Kidney (tissue), 14 donors: ENCODE measurements around the gene HES4. TPM values are rescaled to one million over a fixed set of nuclear protein-coding genes. Genes with fewer than 3 reads are reported as not detected.

Source experiments
- DNase-seq, 5 donors: peaks; one replicate each; pipeline ENCODE4 v3.0.0-alpha.2; 2013 to 2020
- FAIRE-seq: peaks from 2 replicates; lab custom pipeline; 2012; peaks lifted over from hg19 to GRCh38; lab: Jason Lieb, UNC
- H3K27ac ChIP-seq, 2 donors: one replicate each; pipeline ENCODE4 v1.7.0; 2013; ENCODE audit warnings: low read depth in 2 of 2, low read length in 2 of 2, inconsistent platforms in 1 of 2
- H3K27me3 ChIP-seq: one replicate; pipeline ENCODE4 v1.7.1; 2013; ENCODE audit warnings: low read length, inconsistent platforms; ENCODE audit not compliant: control insufficient read depth, insufficient read depth
- H3K36me3 ChIP-seq, 3 donors: one replicate each; pipeline versions ENCODE4 v1.7.0 to v1.7.1; 2013; ENCODE audit warnings: low read length in 3 of 3, control low read depth in 1 of 3, inconsistent platforms in 1 of 3; ENCODE audit not compliant: insufficient read depth in 3 of 3, control insufficient read depth in 2 of 3
- H3K4me1 ChIP-seq, 3 donors: one replicate each; pipeline versions ENCODE4 v1.7.0 to v1.7.1; 2013; ENCODE audit warnings: low read length in 3 of 3, inconsistent platforms in 1 of 3, low read depth in 1 of 3; ENCODE audit not compliant: control insufficient read depth in 2 of 3, insufficient read depth in 2 of 3
- H3K4me3 ChIP-seq, 3 donors: one replicate each; pipeline versions ENCODE4 v1.7.0 to v1.8.1; 2013; ENCODE audit warnings: low read length in 3 of 3, control low read depth in 1 of 3, inconsistent platforms in 1 of 3
- H3K9ac ChIP-seq, 3 donors: one replicate each; pipeline versions ENCODE4 v1.7.0 to v1.7.1; 2013; ENCODE audit warnings: low read length in 3 of 3, control low read depth in 1 of 3, inconsistent platforms in 1 of 3
- H3K9me3 ChIP-seq, 3 donors: one replicate each; pipeline versions ENCODE4 v1.7.0 to v1.7.1; 2013; ENCODE audit warnings: low read length in 3 of 3, control low read depth in 1 of 3, inconsistent platforms in 1 of 3; ENCODE audit not compliant: control insufficient read depth in 2 of 3, insufficient read depth in 1 of 3
- intact Hi-C: fragments of 100-400 bp; cut with DNase I; formaldehyde crosslinking; loops from one replicate; pipeline ENCODE4 v1.11.1; 2022
- polyA plus RNA-seq: library from polyadenylated mRNA; stranded (reverse); fragments of 350-450 nt; fragmentation: Illumina TruSeq; extraction: RNeasy Lipid Tissue Mini Kit (QIAGEN cat#74804); gene quantifications from one replicate; pipeline ENCODE4 v1.2.3, GENCODE V29; 2014; ENCODE audit warnings: low read depth, low replicate concordance; ENCODE audit not compliant: insufficient read depth
- total RNA-seq: library from RNA; stranded (reverse); fragmentation: NEBNext Ultra II Directional; extraction: Animal tissue kit (Norgen Biotek cat#: 25700); gene quantifications from one replicate; pipeline ENCODE4 v1.2.1, GENCODE V29; 2021
- TF ChIP-seq, protein P1 (sequence below): IDR thresholded peaks from 3 replicates; pipeline ENCODE4 v1.5.1; 2012; ENCODE audit warnings: mild to moderate bottlenecking, moderate library complexity, borderline replicate concordance; ENCODE audit not compliant: insufficient read depth; ENCODE audit errors: extremely low read depth
- donor health status: control.
- donor health status: control.
- donor health status: control.
- donor health status: control.
- donor health status: control.
- donor health status: DM: yes; HTN: yes; CAD: no.
- donor health status: Normal renal cell carcinoma (clear cell type).

The HES4 gene
- total and polyA plus RNA-seq, 2 donors from 2014 or later: 15.8 to 32.0 TPM

- no peak overlapping the region for H3K4me3 ChIP-seq
- no peaks in the 10 kb centered on the region for H3K36me3 ChIP-seq
- H3K4me1 ChIP-seq: peaks cover 0 to 13% (median 2%) of the 10 kb centered on the region in 3 donors
- intact Hi-C loops: no loop called here
- DNase-seq (peak in 1 of 5 donors; percentile 43), FAIRE-seq (no peak)
- H3K9me3 ChIP-seq: no peaks in the 10 kb centered on the region
- no peak overlapping the region for H3K9ac ChIP-seq
- no peaks in the 10 kb centered on the region for H3K27me3 ChIP-seq
- no peak overlapping the region for H3K27ac ChIP-seq
- TF ChIP-seq, protein P1, sequence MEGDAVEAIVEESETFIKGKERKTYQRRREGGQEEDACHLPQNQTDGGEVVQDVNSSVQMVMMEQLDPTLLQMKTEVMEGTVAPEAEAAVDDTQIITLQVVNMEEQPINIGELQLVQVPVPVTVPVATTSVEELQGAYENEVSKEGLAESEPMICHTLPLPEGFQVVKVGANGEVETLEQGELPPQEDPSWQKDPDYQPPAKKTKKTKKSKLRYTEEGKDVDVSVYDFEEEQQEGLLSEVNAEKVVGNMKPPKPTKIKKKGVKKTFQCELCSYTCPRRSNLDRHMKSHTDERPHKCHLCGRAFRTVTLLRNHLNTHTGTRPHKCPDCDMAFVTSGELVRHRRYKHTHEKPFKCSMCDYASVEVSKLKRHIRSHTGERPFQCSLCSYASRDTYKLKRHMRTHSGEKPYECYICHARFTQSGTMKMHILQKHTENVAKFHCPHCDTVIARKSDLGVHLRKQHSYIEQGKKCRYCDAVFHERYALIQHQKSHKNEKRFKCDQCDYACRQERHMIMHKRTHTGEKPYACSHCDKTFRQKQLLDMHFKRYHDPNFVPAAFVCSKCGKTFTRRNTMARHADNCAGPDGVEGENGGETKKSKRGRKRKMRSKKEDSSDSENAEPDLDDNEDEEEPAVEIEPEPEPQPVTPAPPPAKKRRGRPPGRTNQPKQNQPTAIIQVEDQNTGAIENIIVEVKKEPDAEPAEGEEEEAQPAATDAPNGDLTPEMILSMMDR: no peak
Measured at GRCh38 chr1:1033731-1034438, 34.0 kb upstream of the HES4 start.

DNA sequence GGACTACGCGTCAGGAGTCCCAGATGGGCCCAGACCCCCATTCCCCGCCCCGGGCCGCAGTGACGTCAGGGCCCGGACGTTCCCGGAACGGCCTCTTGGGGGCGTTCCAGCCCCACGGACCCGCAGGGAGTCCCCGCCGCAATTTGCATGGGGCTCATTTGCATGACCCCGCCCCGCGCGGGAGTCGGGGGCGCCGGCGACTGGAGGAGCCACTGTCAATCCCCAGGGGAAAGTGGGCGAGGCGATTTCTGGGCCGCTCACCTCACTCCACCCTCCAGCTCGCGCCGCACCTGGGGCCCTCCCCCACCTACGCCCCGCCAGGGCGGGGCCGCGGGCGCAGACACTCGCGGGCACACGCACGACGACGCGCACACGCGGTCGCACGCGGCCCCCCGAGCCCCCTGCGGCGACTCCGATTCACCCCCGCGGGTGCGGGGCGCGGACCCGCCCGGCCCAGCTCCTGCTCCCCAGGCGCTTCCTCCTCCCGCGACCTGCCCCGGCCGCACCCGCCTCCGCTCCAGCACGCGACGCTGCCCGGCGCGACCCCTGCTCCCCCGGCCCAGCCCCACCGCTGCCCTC lies 33.2 kb upstream of the HES4 start:
- DNase-seq (peak; percentile 95 to 97 (median 96)), FAIRE-seq (no peak)
- Histone ChIP-seq H3K4me3 (no peak overlapping the region), H3K9ac (peak overlapping the region in 1 of 3 donors; percentile 12), H3K4me1 (peaks cover 0 to 13% (median 2%) of the 10 kb centered on the region in 3 donors), H3K9me3 (no peaks in the 10 kb centered on the region), H3K36me3 (no peaks in the 10 kb centered on the region), H3K27me3 (no peaks in the 10 kb centered on the region), H3K27ac (no peak overlapping the region)
- intact Hi-C loops: no loop called here
- TF ChIP-seq, protein P1: peak; percentile 59

- peak overlapping the region in 1 of 3 donors; percentile 12 for H3K9ac ChIP-seq
- H3K27me3 ChIP-seq: no peaks in the 10 kb centered on the region
- H3K27ac ChIP-seq: no peak overlapping the region
- TF ChIP-seq, protein P1: no peak
- H3K36me3 ChIP-seq: no peaks in the 10 kb centered on the region
- no peaks in the 10 kb centered on the region for H3K9me3 ChIP-seq
- DNase-seq (peak in 2 of 5 donors; percentile 58 to 64), FAIRE-seq (no peak)
- H3K4me1 ChIP-seq: peaks cover 0 to 13% (median 2%) of the 10 kb centered on the region in 3 donors
- intact Hi-C loops: no loop called here
- H3K4me3 ChIP-seq: no peak overlapping the region
Measured at GRCh38 chr1:1032424-1032823, 32.5 kb upstream of the HES4 start.
